Suppressor macrophage treated with lipopolysaccharide for 1 hour (primary cell): ENCODE measurements around the gene FZD8.
A peak's percentile ranks its signal among the peaks of the same experiment; 100 is the strongest.
"Not testable (repeated sequence)": the region's sequence is repeated elsewhere in the genome, so short reads cannot be mapped to it uniquely, and the experiment has no call there.

Experiments used
- DNase-seq, 3 donors: peaks; one replicate each; pipeline ENCODE4 v3.0.0-alpha.2; 2020 to 2022

Gene FZD8, protein sequence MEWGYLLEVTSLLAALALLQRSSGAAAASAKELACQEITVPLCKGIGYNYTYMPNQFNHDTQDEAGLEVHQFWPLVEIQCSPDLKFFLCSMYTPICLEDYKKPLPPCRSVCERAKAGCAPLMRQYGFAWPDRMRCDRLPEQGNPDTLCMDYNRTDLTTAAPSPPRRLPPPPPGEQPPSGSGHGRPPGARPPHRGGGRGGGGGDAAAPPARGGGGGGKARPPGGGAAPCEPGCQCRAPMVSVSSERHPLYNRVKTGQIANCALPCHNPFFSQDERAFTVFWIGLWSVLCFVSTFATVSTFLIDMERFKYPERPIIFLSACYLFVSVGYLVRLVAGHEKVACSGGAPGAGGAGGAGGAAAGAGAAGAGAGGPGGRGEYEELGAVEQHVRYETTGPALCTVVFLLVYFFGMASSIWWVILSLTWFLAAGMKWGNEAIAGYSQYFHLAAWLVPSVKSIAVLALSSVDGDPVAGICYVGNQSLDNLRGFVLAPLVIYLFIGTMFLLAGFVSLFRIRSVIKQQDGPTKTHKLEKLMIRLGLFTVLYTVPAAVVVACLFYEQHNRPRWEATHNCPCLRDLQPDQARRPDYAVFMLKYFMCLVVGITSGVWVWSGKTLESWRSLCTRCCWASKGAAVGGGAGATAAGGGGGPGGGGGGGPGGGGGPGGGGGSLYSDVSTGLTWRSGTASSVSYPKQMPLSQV

DNA sequence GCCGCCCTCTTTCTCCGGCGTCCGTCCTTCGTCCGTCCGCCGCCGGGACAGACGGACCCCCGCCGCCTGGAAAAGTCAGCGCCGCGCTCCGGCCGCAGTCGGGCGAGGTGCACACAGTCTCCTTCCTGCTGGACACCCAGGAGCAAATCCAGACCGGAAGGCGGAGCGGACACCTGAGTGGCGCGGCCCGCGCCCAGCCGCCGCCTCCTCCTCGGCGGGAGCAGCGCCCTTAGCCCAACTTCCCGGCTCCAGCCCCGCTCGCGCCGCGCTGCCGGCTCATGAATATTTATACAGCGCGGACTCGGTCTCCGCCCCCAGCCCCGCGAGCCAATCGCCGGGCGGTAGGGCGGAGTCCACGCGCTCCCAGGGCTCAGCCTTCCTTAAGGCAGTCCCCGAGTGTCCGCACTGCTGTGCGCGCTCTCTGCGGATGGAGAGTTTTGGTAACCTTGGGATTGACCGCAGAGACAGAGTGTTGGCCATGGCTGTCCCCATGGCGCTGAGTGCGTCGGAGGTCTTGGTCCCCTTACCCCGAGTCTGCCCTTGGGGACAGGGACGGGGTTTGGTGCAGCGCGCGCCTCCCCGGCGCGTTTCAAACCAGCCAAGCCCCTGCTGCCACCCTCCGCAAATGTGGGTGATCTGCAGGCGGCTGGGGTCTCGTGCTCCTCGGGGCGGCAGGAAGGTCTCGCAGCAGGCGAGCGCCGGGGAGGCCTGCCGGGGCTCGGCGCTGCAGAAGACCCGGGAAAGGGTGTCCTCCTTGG, at the start of gene FZD8:
Gene FZD8 (minus strand): TSS at position 262 of the 758 bp plus-strand sequence. CDS start 867 bp downstream, outside the sequence.
- peak; percentile 91 to 96 (median 95) for DNase-seq

DNA sequence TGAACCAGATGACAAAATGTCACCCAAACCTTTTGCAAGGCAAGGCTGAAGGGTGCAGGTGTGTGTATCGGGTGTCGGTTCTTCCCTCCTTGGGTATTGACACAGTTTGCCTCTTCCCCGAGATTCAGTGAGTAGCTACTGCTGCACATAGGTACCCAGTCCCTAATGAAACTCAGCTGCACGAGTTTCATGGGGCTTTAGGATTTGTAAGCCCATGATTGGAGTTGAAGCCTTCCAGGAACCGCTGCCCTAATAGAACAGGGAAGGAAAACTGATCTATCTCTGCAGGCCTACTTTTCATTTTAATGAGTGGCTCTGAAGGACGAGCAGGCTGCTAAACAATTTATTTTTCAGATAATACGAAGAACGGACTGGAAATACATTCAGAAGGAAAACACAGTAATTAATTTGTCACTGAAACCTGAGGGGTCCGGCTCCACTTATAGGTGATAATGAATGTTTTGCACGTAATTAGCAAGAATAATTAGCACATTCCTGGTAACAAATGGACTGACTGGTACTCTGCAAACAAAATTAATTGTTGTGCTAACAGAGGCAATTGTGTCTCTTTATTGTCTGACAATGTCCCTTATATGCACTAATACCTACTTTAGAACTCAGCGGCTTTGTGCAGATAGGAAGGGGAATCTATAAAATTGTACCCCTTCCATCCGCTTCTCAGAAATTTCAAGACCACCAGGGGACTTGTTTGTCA, 49.6 kb upstream of the FZD8 start:
- DNase-seq, result no peak

DNA sequence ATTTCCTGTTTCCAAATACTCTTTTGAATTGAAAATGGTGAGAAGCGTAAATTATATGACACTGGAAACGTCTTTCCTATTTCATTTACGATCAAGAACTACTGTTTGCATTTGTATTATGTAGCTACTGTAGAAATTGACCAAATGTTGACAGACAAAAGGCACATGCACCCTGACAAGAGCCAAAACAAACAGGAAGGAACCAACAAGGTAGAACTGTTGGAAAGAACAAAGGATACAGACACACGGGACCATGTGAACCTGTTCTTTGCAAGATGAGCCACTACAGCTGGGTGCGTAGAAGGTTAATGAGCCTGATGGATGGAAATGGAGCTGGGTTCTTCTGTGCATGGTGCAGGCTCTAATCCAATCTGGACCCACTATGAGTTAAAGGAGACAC, 48.4 kb upstream of the FZD8 start:
- no peak for DNase-seq

DNA sequence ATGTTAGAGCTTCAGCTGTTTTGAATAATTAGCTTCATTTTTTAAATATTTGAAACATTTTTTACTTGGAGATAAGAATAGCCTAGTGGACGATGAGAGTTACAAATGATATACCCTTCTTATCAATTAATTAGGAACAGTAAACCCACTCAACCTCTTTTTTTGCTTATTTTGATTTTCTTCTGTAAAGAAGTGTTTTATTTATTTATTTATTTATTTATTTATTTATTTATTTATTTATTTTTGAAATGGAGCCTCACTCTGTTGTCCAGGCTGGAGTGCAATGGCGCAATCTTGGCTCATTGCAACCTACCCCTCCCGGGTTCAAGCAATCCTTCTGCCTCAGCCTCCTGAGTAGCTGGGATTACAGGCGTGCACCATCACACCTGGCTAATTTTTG, 43.8 kb upstream of the FZD8 start:
- DNase-seq, result not testable (repeated sequence)

DNA sequence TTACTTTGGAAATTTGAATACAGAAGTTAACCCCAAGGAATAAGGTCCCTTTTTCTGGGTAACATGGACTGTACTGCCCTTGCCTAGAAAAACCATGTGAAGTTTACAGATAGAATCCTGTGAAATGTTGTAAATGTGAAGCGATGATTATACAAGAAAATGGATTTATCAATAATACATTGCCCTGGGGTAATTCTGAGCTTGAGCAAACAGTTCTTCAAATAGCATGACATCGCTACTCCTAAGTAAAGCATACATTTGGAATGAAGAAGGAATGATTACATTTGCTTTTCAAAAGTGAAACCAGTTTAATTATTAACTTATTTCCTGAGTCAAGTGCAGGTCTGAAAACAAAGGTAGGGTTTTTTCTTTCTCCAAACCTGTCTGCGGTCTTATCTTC, 43.3 kb upstream of the FZD8 start:
- no peak for DNase-seq

DNA sequence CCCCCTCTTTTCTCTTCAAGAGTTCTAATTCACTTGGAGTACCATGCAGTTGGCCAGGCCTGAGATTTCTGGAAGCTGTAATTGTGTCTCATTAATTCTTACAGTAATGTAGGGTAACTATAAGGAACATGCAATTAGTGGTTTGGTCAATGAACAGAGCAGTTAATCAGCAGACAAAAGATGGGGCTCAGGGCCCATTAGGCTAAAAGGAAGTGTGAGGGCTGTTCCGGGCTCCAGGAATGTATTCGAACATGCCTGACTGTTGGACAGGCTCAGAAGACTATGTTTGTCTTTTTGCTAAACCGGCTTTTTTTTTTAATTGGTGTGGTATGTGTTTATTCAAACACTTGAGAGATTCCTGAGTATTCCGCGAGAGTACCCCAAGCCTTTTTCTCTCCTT, 42.5 kb upstream of the FZD8 start:
- no peak for DNase-seq

DNA sequence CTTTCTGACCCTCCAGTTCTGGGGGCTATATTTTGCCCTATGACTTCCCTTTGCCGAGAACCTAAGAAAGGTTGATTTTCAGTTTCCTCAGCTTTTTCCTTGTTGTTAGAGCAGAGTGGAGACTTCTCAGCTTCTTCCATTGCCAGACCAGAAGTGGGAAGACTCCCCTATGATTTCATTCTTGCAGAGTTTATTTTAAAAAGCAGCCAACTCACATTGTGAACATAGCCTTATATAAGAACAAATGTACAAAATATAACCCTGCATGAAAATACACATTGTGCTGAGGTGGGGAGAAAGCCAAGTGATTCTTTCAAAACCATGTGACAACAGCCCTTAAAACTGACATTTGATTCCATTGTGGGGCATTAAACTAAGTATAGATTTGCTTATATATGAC, 33.8 kb upstream of the FZD8 start:
- DNase-seq, result no peak

DNA sequence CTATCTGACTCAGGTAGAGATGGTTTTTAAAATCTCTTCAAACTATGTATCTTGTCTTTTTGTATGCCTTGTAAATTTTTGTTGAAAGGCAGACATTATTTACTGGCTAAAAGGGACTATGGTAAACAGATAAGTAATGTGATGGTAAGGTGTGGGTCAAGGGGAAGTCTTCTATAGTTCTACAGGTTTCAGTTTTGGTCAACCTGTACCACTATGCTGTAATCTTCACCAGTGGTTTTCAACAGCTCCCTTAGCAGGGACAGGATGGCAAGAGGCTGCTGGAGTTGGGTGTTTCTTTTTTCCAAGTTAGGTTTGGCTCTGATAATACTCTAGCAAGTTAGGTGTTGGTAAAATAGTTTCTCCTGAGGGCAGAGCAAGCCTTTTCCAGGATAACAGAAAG, 32.7 kb upstream of the FZD8 start:
- no peak for DNase-seq

DNA sequence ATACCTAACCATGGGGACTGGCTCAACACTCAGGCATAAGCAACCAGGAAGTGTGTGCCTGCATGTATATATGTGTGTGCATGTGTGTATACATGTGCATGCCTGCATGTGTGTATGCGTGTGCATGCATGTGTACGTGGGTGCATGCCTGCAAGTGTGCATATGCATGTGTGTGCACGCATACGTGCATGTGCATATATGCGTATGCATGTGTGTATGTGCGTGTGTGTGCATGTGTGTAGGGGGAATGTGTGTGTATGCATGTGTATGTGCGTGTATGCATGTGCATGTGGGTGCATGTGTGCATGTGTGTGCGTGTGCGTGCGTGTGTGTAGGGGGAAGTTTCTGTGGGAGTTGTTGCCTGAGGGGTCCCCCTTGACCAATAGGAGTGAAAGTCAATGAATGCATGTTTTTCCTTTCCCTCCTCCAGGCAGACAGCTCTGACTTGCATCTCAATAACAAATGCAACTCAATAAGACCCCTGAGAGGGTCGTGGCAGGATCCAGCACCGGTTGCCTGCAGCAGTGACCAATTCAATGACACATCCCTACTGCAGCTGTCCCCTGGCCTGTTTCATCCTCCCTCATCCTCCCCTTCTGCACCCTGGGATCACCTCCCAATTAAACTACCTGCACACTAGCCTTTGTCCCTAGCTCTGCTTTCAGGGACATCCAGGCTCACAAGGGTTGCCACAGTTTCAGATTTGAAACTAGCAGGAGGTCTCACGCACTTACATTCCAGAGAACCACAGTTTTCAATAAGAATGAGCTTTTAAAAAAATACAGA, 27.0 kb upstream of the FZD8 start:
- DNase-seq, result no peak

DNA sequence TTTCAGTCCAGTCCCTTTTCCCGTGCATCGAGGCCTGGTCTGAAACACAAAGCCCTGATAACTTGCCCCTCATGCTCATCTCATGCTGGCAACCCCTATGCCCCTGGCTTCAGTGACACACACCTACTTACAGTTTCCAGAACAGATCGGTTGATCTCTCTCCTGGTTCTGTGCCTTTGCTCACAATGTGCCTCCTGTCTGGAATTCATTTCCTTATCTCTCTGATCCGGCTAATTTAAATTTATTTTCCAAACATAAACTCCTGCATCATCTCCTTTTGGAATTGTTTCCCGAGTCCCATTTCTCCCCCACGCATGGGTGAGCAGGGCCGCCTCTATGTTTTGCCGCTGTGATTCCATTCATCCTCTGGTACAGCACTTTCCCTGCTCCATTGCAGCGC, 25.9 kb upstream of the FZD8 start:
- DNase-seq, result no peak

DNA sequence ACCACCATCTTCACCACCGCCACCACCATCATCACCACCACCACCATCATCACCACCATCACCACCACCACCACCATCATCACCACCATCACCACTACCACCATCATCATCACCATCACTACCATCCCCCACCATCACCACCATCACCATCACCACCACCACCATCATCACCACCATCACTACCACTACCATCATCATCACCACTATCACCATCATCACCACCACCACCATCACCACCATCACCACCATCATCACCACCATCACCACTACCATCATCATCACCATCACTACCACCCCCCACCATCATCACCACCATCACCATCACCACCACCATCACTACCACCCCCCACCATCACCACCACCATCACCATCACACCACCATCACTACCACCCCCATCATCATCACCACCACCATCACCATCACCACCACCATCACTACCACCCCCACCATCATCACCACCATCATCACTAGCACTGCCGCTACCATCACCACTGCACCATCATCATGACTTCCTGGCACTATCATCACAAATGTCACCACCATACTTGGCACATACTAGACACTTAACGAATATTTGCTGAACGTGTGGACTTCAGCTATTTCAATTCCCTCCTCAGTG, 25.3 kb upstream of the FZD8 start:
- no peak for DNase-seq

DNA sequence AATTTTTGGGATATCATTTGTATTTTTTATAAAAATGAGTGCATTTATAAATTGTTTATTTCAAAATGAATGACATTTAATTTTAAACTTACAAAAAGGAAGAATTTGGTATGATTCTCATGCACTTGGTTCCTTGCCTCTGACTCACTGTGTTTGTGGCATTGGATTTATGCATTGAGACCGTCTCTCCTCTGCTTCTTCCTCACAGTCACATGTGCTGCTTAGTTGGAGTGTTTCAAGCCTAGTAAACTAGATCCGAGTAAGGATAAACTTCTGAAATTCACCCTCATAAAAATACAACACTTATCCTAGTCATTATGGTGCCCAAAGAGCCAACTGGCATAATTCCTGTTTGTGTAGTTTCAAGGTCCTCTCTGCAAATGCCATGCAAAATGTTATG, 19.1 kb upstream of the FZD8 start:
- DNase-seq, result no peak

DNA sequence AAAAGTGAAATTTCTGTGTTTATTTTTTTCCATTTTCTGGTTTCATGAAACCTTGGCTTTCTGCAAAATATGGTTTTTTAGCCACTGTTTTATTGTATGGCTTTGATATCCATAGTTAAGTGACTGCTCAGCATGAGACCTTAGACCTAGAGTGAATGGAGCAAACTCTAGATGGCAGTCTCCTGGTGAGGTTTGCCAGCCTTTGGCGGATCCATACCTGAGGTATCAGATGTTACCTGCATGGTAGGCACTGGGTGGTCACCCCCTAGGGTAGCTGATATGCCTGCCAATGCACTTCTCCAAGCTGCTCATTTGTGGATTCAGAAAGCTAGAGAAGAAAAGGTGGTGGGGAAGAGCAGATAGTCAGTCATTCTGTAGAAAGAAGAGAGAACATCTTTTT, 17.4 kb upstream of the FZD8 start:
- no peak for DNase-seq

DNA sequence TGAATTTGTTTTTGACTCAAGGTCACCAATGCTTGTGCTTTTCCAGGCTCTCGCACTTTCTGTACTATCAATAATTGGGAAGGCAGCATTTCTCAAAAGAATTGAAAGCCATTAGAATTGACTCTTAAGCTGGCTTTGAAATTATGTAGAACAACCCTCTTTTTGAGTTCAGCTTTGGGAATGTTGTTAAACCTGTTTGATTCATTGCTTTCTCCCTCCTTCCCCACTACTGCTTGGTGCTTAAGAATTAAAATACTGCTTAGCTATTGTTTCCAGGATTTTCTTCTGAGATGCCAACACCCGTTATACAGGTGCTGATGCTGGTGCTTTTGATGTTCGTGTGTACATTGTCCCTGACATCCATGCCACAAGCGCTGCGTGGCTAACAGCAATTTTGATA, 15.5 kb upstream of the FZD8 start:
- DNase-seq, result no peak

DNA sequence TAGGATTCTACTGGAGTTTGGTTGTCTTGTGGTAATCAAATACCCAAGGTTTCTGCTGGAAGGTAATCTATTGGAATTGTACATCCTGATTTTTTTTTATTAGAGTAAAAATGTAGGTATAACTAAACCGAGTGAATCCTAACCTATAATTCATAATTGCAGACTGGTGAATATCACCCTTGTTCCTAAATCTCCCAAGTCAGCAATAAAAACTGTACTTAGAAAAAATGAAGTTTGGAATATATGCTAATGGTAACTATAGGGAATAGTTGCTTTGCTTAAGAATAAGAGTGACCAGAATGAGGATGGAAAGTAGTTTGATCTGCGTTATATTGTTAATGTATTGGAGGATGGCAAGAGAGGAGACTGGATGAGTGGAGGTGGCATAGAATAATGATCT, 10.7 kb upstream of the FZD8 start:
- no peak for DNase-seq

DNA sequence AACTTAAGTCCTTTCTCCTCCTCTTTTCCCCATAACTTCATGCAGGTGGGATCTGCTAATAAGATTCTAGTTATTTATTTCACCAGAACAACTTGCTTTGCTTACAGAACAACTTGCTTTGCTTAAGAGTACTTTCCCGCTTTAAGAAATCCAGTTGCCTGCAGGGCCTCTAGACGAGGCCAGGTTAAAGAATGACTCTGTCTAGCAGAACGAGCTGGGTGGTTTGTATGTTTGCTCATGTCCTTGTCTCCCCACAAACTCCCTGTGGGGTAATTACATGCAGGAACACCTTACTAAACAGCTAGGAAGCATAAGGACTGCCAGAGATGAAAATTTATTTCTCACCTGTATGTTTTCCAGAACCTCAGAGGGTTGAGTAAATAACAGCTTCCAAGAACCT, 8.8 kb upstream of the FZD8 start:
- no peak for DNase-seq

DNA sequence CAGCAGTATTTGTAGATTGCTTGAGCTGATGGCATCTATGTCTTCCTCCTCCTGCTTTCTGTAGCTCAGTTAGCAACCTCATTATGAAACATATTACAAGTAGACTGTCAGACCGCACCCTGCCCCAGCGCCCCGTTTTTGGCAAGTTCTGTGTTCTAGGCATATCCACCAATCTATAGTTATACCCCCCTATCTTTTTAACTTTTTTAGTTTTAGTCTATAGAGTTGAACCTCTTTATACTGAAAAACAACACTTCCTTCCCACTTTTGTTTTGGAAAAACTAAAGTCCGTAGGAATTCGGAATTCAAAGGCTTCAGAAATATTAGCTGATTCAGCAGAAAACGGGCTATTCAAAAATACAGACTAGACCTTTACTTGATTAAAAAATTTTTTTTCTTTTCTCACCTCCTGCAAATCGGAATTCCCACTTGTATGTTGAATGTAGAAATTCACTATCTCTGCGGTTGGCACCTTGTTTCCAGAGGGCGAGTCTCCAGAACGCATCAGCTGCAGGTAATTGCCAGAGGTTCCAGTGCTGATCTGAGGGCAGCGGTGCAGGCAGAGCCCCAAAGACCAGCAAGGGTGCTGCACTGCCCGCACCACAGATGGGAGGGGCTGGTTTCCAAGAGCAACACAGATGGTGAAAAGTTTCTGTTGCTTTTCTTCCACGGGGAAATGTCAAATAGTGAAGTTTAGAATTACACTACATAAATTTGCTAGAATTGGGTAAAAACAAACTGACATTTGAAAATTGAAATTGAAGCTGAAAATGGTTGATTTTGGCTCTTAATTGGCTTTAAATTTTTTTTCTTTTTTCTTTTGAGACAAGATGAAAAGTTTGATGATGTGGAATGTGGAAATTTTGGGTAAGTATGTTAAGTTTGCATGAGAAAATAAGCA, 2.2 kb upstream of the FZD8 start:
- DNase-seq, result no peak

DNA sequence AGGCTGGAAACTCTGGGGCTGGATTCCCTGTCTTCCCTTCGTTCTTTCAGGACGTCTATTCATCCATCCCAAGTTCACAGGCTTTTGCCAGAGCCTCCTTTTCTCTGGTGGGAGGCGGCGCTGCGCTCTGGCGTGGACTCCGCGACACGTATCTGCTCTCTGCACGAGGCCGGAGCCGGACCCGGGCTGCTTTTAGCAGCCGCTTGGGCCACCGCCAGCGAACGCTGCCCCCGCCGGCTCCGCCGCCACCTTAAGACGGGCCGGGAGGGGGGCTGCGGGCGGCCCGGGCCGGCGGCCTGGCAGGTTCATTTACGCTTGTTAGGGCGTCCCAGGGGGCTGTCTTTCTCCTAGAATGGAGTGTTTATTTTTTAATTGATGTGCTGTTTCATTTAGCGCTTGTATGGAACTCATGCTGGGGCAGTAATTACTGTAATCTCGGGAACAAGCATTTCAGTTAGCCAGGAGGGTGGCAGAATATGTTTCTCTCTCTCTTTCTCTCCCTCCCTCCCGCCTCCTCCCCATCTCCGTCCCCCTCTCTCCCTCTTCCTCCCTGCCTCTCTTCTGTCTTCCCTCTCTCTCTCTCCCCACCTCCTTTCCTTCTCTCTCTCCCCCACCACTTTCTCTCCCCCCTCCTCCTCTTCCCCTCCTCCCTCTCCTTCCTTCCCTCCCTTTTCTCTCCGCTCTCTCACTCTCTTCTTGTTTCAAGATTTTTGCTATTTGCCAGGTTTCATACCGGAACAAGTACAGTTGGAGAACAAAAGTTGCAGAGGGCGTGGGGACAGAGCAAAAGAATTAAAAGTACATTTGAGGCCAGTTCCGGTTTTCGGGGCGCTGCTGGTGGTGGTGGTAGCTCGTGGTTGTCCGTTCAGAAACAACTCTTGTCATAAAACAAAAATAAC, 1.3 kb upstream of the FZD8 start:
- peak; percentile 27 to 43 (median 41) for DNase-seq

DNA sequence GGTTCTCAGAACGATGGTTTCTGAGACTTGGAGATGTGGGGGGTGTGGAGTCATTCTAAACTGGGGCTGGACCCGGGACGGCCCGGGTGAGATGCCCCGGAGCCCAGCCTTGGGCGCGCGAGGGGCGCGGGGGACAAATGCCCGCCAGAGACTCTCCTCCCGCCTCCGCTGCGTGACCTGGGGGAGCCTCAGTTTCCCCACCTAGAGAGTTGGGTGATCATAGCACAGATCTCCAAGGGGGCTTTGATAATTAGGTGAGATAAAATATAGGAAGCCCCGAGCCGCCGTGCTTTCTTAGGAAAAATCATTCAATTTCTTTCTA, 658 bp upstream of the FZD8 start:
- no peak for DNase-seq

DNA sequence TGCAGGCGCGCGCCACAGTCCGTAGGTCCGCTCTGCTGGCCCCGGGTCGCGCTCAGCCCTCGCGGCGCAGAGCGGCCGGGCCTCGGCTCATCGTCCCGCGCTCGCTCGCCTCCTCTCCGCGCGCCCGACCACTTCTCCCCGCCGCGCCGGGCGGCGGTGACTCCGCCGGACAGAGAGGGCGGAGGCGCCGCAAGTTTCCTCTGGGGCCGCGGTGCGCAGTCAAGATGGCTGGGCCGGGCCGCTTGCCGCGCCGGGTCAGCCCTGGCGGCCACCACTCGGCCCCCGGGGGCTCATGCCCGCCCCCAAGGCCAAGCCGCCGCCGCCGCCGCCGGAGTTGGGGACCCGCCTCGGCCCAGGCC, 441 bp downstream of the FZD8 start:
- DNase-seq, result peak; percentile 56 to 72 (median 62)
